Skeletal muscle satellite cell (primary cell): Measurements from ENCODE around the gene CFAP119.

ENCODE experiments used
- H3K27me3 ChIP-seq: 2 replicates; pipeline ENCODE4 v1.7.0; 2013; ENCODE audit warnings: low read length; ENCODE audit not compliant: control insufficient read depth, insufficient read depth
- H3K36me3 ChIP-seq: 2 replicates; pipeline ENCODE4 v1.7.0; 2013; ENCODE audit warnings: mild to moderate bottlenecking, control low read depth, low read length; ENCODE audit not compliant: insufficient read depth
- H3K4me1 ChIP-seq: 2 replicates; pipeline ENCODE4 v1.7.0; 2013; ENCODE audit warnings: low read length; ENCODE audit not compliant: control insufficient read depth, insufficient read depth
- H3K4me2 ChIP-seq: 2 replicates; pipeline ENCODE4 v1.7.0; 2013; ENCODE audit warnings: mild to moderate bottlenecking, low read length
- H3K4me3 ChIP-seq: 2 replicates; pipeline ENCODE4 v1.7.0; 2013; ENCODE audit warnings: low read length
- H3K9ac ChIP-seq: 2 replicates; pipeline ENCODE4 v1.7.0; 2013; ENCODE audit warnings: mild to moderate bottlenecking, low read depth, low read length, moderate library complexity
- H3K9me3 ChIP-seq: replicated peaks from 2 replicates; pipeline ENCODE4 v1.7.0; 2013; ENCODE audit warnings: mild to moderate bottlenecking, control low read depth, low read length

Gene CFAP119

GRCh38 chr16:30779596-30779995 is 17.7 kb upstream of the CFAP119 start:
- Histone ChIP-seq H3K27me3 (no peaks in the 10 kb centered on the region), H3K4me3 (no peak overlapping the region), H3K4me1 (peaks cover 19% of the 10 kb centered on the region), H3K9ac (no peak overlapping the region), H3K4me2 (no peak overlapping the region), H3K9me3 (no peaks in the 10 kb centered on the region), H3K36me3 (peaks cover 29% of the 10 kb centered on the region)

- H3K9me3 ChIP-seq: no peaks in the 10 kb centered on the region
- peaks cover 33% of the 10 kb centered on the region for H3K36me3 ChIP-seq
These were observed 16.8 kb upstream of the CFAP119 start for GRCh38 chr16:30778549-30779244.

GRCh38 chr16:30777591-30778297 is 15.9 kb upstream of the CFAP119 start:
- Histone ChIP-seq H3K4me3 (no peak overlapping the region), H3K4me1 (peaks cover 23% of the 10 kb centered on the region), H3K4me2 (no peak overlapping the region), H3K36me3 (peaks cover 35% of the 10 kb centered on the region), H3K27me3 (no peaks in the 10 kb centered on the region), H3K9me3 (no peaks in the 10 kb centered on the region), H3K9ac (no peak overlapping the region)

More at GRCh38 chr16:30778549-30779244, 16.8 kb upstream of the CFAP119 start:
- no peak overlapping the region for H3K4me2 ChIP-seq
- H3K4me3 ChIP-seq: no peak overlapping the region
- no peak overlapping the region for H3K9ac ChIP-seq
- peaks cover 23% of the 10 kb centered on the region for H3K4me1 ChIP-seq
- H3K27me3 ChIP-seq: no peaks in the 10 kb centered on the region

GRCh38 chr16:30775392-30776188 is 13.7 kb upstream of the CFAP119 start:
- H3K9me3 ChIP-seq: no peaks in the 10 kb centered on the region
- peaks cover 23% of the 10 kb centered on the region for H3K4me1 ChIP-seq
- peak overlapping the region; percentile 87 for H3K9ac ChIP-seq
- peak overlapping the region; percentile 92 for H3K4me2 ChIP-seq
- H3K27me3 ChIP-seq: no peaks in the 10 kb centered on the region
- peaks cover 38% of the 10 kb centered on the region for H3K36me3 ChIP-seq
- peak overlapping the region; percentile 77 for H3K4me3 ChIP-seq

GRCh38 chr16:30775131-30775391 is 13.2 kb upstream of the CFAP119 start:
- Histone ChIP-seq H3K4me2 (peak overlapping the region; percentile 92), H3K36me3 (peaks cover 41% of the 10 kb centered on the region), H3K9ac (peak overlapping the region; percentile 87), H3K4me1 (peaks cover 23% of the 10 kb centered on the region), H3K9me3 (no peaks in the 10 kb centered on the region), H3K27me3 (no peaks in the 10 kb centered on the region), H3K4me3 (peak overlapping the region; percentile 77)

- peak overlapping the region; percentile 77 for H3K4me3 ChIP-seq
These were observed 12.7 kb upstream of the CFAP119 start for GRCh38 chr16:30774367-30775130.

GRCh38 chr16:30773826-30774225 is 12.0 kb upstream of the CFAP119 start:
- Histone ChIP-seq H3K9ac (no peak overlapping the region), H3K4me1 (peaks cover 23% of the 10 kb centered on the region), H3K36me3 (peaks cover 47% of the 10 kb centered on the region), H3K4me3 (no peak overlapping the region), H3K4me2 (no peak overlapping the region), H3K9me3 (no peaks in the 10 kb centered on the region), H3K27me3 (no peaks in the 10 kb centered on the region)

More at GRCh38 chr16:30774367-30775130, 12.7 kb upstream of the CFAP119 start:
- H3K9ac ChIP-seq: peak overlapping the region; percentile 87
- H3K4me1 ChIP-seq: peaks cover 23% of the 10 kb centered on the region
- peak overlapping the region; percentile 92 for H3K4me2 ChIP-seq
- H3K9me3 ChIP-seq: no peaks in the 10 kb centered on the region
- H3K36me3 ChIP-seq: peaks cover 40% of the 10 kb centered on the region
- H3K27me3 ChIP-seq: no peaks in the 10 kb centered on the region

GRCh38 chr16:30771726-30772125 is 9.9 kb upstream of the CFAP119 start:
- peaks cover 19% of the 10 kb centered on the region for H3K4me1 ChIP-seq
- no peak overlapping the region for H3K4me3 ChIP-seq
- H3K4me2 ChIP-seq: no peak overlapping the region
- no peaks in the 10 kb centered on the region for H3K9me3 ChIP-seq
- peaks cover 66% of the 10 kb centered on the region for H3K36me3 ChIP-seq
- H3K27me3 ChIP-seq: no peaks in the 10 kb centered on the region
- no peak overlapping the region for H3K9ac ChIP-seq

GRCh38 chr16:30769379-30770089 is 7.7 kb upstream of the CFAP119 start:
- peaks cover 88% of the 10 kb centered on the region for H3K36me3 ChIP-seq
- H3K9me3 ChIP-seq: no peaks in the 10 kb centered on the region

GRCh38 chr16:30768583-30769181 is 6.8 kb upstream of the CFAP119 start:
- no peak overlapping the region for H3K4me2 ChIP-seq
- peaks cover 91% of the 10 kb centered on the region for H3K36me3 ChIP-seq
- no peak overlapping the region for H3K9ac ChIP-seq
- peaks cover 4% of the 10 kb centered on the region for H3K4me1 ChIP-seq
- no peaks in the 10 kb centered on the region for H3K27me3 ChIP-seq
- H3K9me3 ChIP-seq: no peaks in the 10 kb centered on the region
- H3K4me3 ChIP-seq: no peak overlapping the region

More at GRCh38 chr16:30769379-30770089, 7.7 kb upstream of the CFAP119 start:
- no peak overlapping the region for H3K4me2 ChIP-seq
- no peak overlapping the region for H3K9ac ChIP-seq
- H3K27me3 ChIP-seq: no peaks in the 10 kb centered on the region
- no peak overlapping the region for H3K4me3 ChIP-seq
- peaks cover 3% of the 10 kb centered on the region for H3K4me1 ChIP-seq
